Breast epithelium (tissue), 4 donors: Measurements from ENCODE around the gene CSE1L. TPM values are rescaled to one million over a fixed set of nuclear protein-coding genes. Genes with fewer than 3 reads are reported as not detected.
"Not testable (repeated sequence)": the region's sequence is repeated elsewhere in the genome, so short reads cannot be mapped to it uniquely, and the experiment has no call there.

Experiments
- DNase-seq, 2 donors: peaks; one replicate each; pipeline ENCODE4 v3.0.0-alpha.2; 2019; ENCODE audit warnings: low spot score in 2 of 2
- H3K27ac ChIP-seq, 2 donors: fragments of 200-600 bp; sonication (generic) in 1 of 2; one replicate each; pipeline ENCODE4 v1.5.1; 2016 to 2019; ENCODE audit warnings: mild to moderate bottlenecking in 1 of 2
- H3K27me3 ChIP-seq, 2 donors: fragments of 200-600 bp; sonication (generic) in 1 of 2; one replicate each; pipeline versions ENCODE4 v1.5.1 to v1.6.0; 2017 to 2019; ENCODE audit warnings: control low read depth in 1 of 2, mild to moderate bottlenecking in 1 of 2
- H3K36me3 ChIP-seq: fragments of 200-600 bp; one replicate; pipeline ENCODE4 v1.5.1; 2019
- H3K4me1 ChIP-seq, 2 donors: fragments of 200-600 bp; sonication (generic); one replicate each; pipeline ENCODE4 v1.5.1; 2016 to 2019; ENCODE audit warnings: control low read depth in 1 of 2
- H3K4me3 ChIP-seq, 3 donors: fragments of 200-600 bp; sonication (generic); 1 replicate in 2 of 3; 2 replicates in 1 of 3; pipeline ENCODE4 v1.5.1; 2016 to 2019; ENCODE audit warnings: mild to moderate bottlenecking in 3 of 3, moderate library complexity in 2 of 3
- H3K9me3 ChIP-seq, 2 donors: fragments of 200-600 bp; sonication (generic) in 1 of 2; one replicate each; pipeline ENCODE4 v1.5.1; 2016 to 2019; ENCODE audit warnings: control low read depth in 1 of 2
- CTCF ChIP-seq, 3 donors: fragments of 450-650 bp; IDR thresholded peaks; one replicate each; pipeline ENCODE4 v1.5.1; 2016 to 2017; ENCODE audit warnings: antibody characterized with exemption in 3 of 3, mild to moderate bottlenecking in 3 of 3, moderate library complexity in 3 of 3
- POLR2A ChIP-seq: fragments of 450-650 bp; IDR thresholded peaks from one replicate; pipeline ENCODE4 v1.6.1; 2016; ENCODE audit warnings: antibody characterized with exemption, mild to moderate bottlenecking, moderate library complexity
- POLR2AphosphoS5 ChIP-seq, 3 donors: sonication (generic); formaldehyde crosslinking; IDR thresholded peaks; one replicate each; pipeline ENCODE4 v1.6.1; 2017; ENCODE audit warnings: antibody characterized with exemption in 3 of 3
- intact Hi-C: fragments of 100-400 bp; cut with DNase I; formaldehyde crosslinking; loops from one replicate; pipeline ENCODE4 v1.15.1; 2023; ENCODE audit warnings: low total_unique reads
- total RNA-seq, 3 donors: library from RNA; depleted of rRNA; stranded (reverse); fragments of >200 nt; gene quantifications; one replicate each; pipeline ENCODE4 v1.1.0, GENCODE V29; 2016

CSE1L gene
- total RNA-seq, 3 donors from 2014 or later: 33.3 to 61.6 (median 48.5) TPM

- H3K27ac ChIP-seq: no peak overlapping the region
- no peak for DNase-seq
- no peaks in the 10 kb centered on the region for H3K9me3 ChIP-seq
- no peak overlapping the region for H3K4me3 ChIP-seq
- H3K4me1 ChIP-seq: no peaks in the 10 kb centered on the region
- no peak for TF ChIP-seq POLR2AphosphoS5 (IDR thresholded peaks at IDR 0.05)
- no peak for TF ChIP-seq POLR2A
- TF ChIP-seq CTCF (IDR thresholded peaks at IDR 0.05): no peak
- intact Hi-C loops: no loop called here
- H3K36me3 ChIP-seq: peaks cover 6% of the 10 kb centered on the region
- H3K27me3 ChIP-seq: no peaks in the 10 kb centered on the region
These were observed 73.9 kb downstream of the CSE1L start for GRCh38 chr20:49119988-49120387.

GRCh38 chr20:49122920-49123319, 76.8 kb downstream of the CSE1L start:
- DNase-seq: no peak
- Histone ChIP-seq H3K27me3 (no peaks in the 10 kb centered on the region), H3K27ac (no peak overlapping the region), H3K9me3 (no peaks in the 10 kb centered on the region), H3K4me3 (no peak overlapping the region), H3K36me3 (peaks cover 6% of the 10 kb centered on the region), H3K4me1 (no peaks in the 10 kb centered on the region)
- TF ChIP-seq POLR2AphosphoS5 (IDR thresholded peaks at IDR 0.05) (no peak), CTCF (IDR thresholded peaks at IDR 0.05) (no peak), POLR2A (no peak)
- intact Hi-C loops: no loop called here

GRCh38 chr20:49123982-49124381, 77.9 kb downstream of the CSE1L start:
- intact Hi-C loops: no loop called here

GRCh38 chr20:49132995-49133478, 86.9 kb downstream of the CSE1L start:
- H3K36me3 ChIP-seq: no peaks in the 10 kb centered on the region
- no peaks in the 10 kb centered on the region for H3K4me1 ChIP-seq
- peak overlapping the region in 1 of 2 donors; percentile 45 for H3K27ac ChIP-seq
- intact Hi-C loops: no loop called here
- H3K4me3 ChIP-seq: no peak overlapping the region
- no peak for DNase-seq
- no peak for TF ChIP-seq POLR2A
- no peak for TF ChIP-seq POLR2AphosphoS5 (IDR thresholded peaks at IDR 0.05)
- TF ChIP-seq CTCF (IDR thresholded peaks at IDR 0.05): peak in 2 of 3 donors; percentile 59 to 72
- no peaks in the 10 kb centered on the region for H3K9me3 ChIP-seq
- no peaks in the 10 kb centered on the region for H3K27me3 ChIP-seq

More at GRCh38 chr20:49123982-49124381, 77.9 kb downstream of the CSE1L start:
- H3K9me3 ChIP-seq: no peaks in the 10 kb centered on the region
- TF ChIP-seq CTCF (IDR thresholded peaks at IDR 0.05) (no peak), POLR2A (no peak), POLR2AphosphoS5 (IDR thresholded peaks at IDR 0.05) (no peak)
- H3K27me3 ChIP-seq: no peaks in the 10 kb centered on the region
- peaks cover 6% of the 10 kb centered on the region for H3K36me3 ChIP-seq
- no peak for DNase-seq
- H3K27ac ChIP-seq: no peak overlapping the region
- no peaks in the 10 kb centered on the region for H3K4me1 ChIP-seq
- H3K4me3 ChIP-seq: no peak overlapping the region

GRCh38 chr20:49133571-49133970, 87.5 kb downstream of the CSE1L start:
- Histone ChIP-seq H3K4me3 (no peak overlapping the region), H3K4me1 (no peaks in the 10 kb centered on the region), H3K9me3 (no peaks in the 10 kb centered on the region), H3K36me3 (no peaks in the 10 kb centered on the region), H3K27me3 (no peaks in the 10 kb centered on the region), H3K27ac (peak overlapping the region in 1 of 2 donors; percentile 45)
- DNase-seq: no peak
- TF ChIP-seq POLR2AphosphoS5 (IDR thresholded peaks at IDR 0.05) (no peak), CTCF (IDR thresholded peaks at IDR 0.05) (no peak), POLR2A (no peak)
- intact Hi-C loops: no loop called here

- intact Hi-C loops, H3K4me1 ChIP-seq, H3K36me3 ChIP-seq, DNase-seq, H3K27ac ChIP-seq, H3K27me3 ChIP-seq, H3K4me3 ChIP-seq, H3K9me3 ChIP-seq: not testable (repeated sequence)
These were observed 88.7 kb downstream of the CSE1L start for GRCh38 chr20:49134797-49135196.
